Right lobe of liver (tissue), 4 donors: ENCODE results near the gene AK1.

ENCODE experiments used
- POLR2A ChIP-seq: fragments of 450-650 bp; IDR thresholded peaks from one replicate; pipeline ENCODE4 v1.6.1; 2017; ENCODE audit warnings: antibody characterized with exemption, mild to moderate bottlenecking
- TF ChIP-seq, protein P1 (sequence below), 4 donors: fragments of 200-600 bp in 3 of 4; fragments of 450-650 bp in 1 of 4; IDR thresholded peaks; one replicate each; pipeline versions ENCODE4 v1.5.1 to v1.8.0; 2016 to 2022; ENCODE audit warnings: antibody characterized with exemption in 4 of 4, mild to moderate bottlenecking in 2 of 4
- donor health status: DM: no; HTN: no; CAD: no.
- donor health status: DM: no; HTN: no; CAD: no.
- donor health status: DM: no; HTN: yes; CAD: no.

DNA sequence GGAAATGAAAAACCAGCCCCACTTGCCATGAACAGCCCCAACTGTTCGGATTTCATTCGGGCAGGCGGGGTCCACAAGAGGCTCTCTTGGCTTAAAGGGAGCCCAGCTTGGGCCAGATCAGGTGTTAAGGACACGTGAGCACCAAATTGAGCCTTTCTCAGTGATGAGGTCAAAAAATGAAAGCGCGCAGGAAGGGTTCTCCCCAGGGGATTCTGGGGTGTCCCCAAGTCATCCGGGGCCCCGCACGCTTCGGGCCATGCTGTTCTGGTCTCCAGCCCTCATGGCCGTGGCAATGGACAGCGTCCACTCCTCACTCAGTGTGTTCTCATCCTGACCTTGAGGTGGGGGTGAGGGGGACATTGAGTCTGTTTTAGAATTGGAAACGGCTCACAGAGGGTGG is 10.9 kb downstream of the AK1 start:
- TF ChIP-seq, protein P1, sequence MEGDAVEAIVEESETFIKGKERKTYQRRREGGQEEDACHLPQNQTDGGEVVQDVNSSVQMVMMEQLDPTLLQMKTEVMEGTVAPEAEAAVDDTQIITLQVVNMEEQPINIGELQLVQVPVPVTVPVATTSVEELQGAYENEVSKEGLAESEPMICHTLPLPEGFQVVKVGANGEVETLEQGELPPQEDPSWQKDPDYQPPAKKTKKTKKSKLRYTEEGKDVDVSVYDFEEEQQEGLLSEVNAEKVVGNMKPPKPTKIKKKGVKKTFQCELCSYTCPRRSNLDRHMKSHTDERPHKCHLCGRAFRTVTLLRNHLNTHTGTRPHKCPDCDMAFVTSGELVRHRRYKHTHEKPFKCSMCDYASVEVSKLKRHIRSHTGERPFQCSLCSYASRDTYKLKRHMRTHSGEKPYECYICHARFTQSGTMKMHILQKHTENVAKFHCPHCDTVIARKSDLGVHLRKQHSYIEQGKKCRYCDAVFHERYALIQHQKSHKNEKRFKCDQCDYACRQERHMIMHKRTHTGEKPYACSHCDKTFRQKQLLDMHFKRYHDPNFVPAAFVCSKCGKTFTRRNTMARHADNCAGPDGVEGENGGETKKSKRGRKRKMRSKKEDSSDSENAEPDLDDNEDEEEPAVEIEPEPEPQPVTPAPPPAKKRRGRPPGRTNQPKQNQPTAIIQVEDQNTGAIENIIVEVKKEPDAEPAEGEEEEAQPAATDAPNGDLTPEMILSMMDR (IDR thresholded peaks at IDR 0.05) = no peak
- no peak for TF ChIP-seq POLR2A
